Ovary (tissue), 9 donors: Measurements from ENCODE around the gene MAVS. TPM values are rescaled to one million over a fixed set of nuclear protein-coding genes. Genes with fewer than 3 reads are reported as not detected.
"Not testable (repeated sequence)": the region's sequence is repeated elsewhere in the genome, so short reads cannot be mapped to it uniquely, and the experiment has no call there.

Experiments used
- DNase-seq, 5 donors: peaks; one replicate each; pipeline ENCODE4 v3.0.0-alpha.2; 2019 to 2020
- H3K27ac ChIP-seq, 2 donors: fragments of 200-600 bp; one replicate each; pipeline versions ENCODE4 v1.5.1 to v1.8.0; 2019 to 2022
- H3K27me3 ChIP-seq: fragments of 200-600 bp; one replicate; pipeline ENCODE4 v1.8.0; 2022
- H3K36me3 ChIP-seq: fragments of 200-600 bp; sonication (generic); one replicate; pipeline ENCODE4 v1.5.1; 2019
- H3K4me1 ChIP-seq: one replicate; pipeline ENCODE4 v1.8.1; 2013; ENCODE audit warnings: mild to moderate bottlenecking, moderate library complexity; ENCODE audit not compliant: insufficient read depth
- H3K4me3 ChIP-seq: fragments of 200-600 bp; sonication (generic); one replicate; pipeline ENCODE4 v1.5.1; 2017
- H3K9me3 ChIP-seq, 2 donors: fragments of 200-600 bp in 1 of 2; sonication (generic) in 1 of 2; one replicate each; pipeline versions ENCODE4 v1.5.1 to v1.8.1; 2013 to 2019; ENCODE audit warnings: mild to moderate bottlenecking in 1 of 2, moderate library complexity in 1 of 2
- EP300 ChIP-seq: sonication (generic); formaldehyde crosslinking; IDR thresholded peaks from one replicate; pipeline ENCODE4 v1.6.1; 2017; ENCODE audit warnings: antibody characterized with exemption
- POLR2A ChIP-seq: fragments of 450-650 bp; IDR thresholded peaks from one replicate; pipeline ENCODE4 v1.6.1; 2017; ENCODE audit warnings: antibody characterized with exemption, mild to moderate bottlenecking, moderate library complexity
- WGBS, 3 donors: extraction: QIAGEN DNeasy Blood & Tissue Kit in 1 of 3; methylation state at CpG; one replicate each; pipeline versions ENCODE4 v1.1.5 to v1.1.7; 2013 to 2017; 5-methylcytosine and 5-hydroxymethylcytosine counted together
- intact Hi-C, 4 donors: fragments of 100-400 bp; cut with DNase I; formaldehyde crosslinking; loops; one replicate each; pipeline versions ENCODE4 v1.11.0 to v1.15.1; 2022 to 2023
- polyA plus RNA-seq, 2 donors: library from polyadenylated mRNA; stranded (reverse); fragments of 200-250 nt in 1 of 2; fragments of 350-450 nt in 1 of 2; fragmentation: Illumina TruSeq in 1 of 2; extraction: RNeasy Lipid Tissue Mini Kit (QIAGEN cat#74804) in 1 of 2; gene quantifications; one replicate each; pipeline ENCODE4 v1.2.3, GENCODE V29; 2013 to 2014
- total RNA-seq, 7 donors: library from RNA; depleted of rRNA in 2 of 7; stranded (reverse); fragments of >200 nt in 2 of 7; fragmentation: NEBNext Ultra II Directional in 3 of 7; extraction: Animal tissue kit (Norgen Biotek cat#: 25700) in 3 of 7; gene quantifications; one replicate each; pipeline versions ENCODE4 v1.1.0 to v1.2.4, GENCODE V29; 2016 to 2023
- TF ChIP-seq, protein P1 (sequence below), 3 donors: fragments of 450-650 bp in 2 of 3; fragments of 200-600 bp in 1 of 3; IDR thresholded peaks; one replicate each; pipeline versions ENCODE4 v1.5.1 to v1.8.0; 2016 to 2022; ENCODE audit warnings: antibody characterized with exemption in 3 of 3, mild to moderate bottlenecking in 1 of 3
- donor health status: DM: no; HTN: no; CAD: no; lungs with moderate emphysema.
- donor health status: DM: no; HTN: no; CAD: no.
- donor health status: Bipolar disorder and iron deficiency.
- donor health status: DM: yes; HTN: yes; CAD: no.
- donor health status: DM: no; HTN: no; CAD: no.
- donor health status: DM: yes; HTN: yes; CAD: no.

MAVS gene
- total and polyA plus RNA-seq, 9 donors = 14.2 to 50.5 (median 34.5) TPM

DNA sequence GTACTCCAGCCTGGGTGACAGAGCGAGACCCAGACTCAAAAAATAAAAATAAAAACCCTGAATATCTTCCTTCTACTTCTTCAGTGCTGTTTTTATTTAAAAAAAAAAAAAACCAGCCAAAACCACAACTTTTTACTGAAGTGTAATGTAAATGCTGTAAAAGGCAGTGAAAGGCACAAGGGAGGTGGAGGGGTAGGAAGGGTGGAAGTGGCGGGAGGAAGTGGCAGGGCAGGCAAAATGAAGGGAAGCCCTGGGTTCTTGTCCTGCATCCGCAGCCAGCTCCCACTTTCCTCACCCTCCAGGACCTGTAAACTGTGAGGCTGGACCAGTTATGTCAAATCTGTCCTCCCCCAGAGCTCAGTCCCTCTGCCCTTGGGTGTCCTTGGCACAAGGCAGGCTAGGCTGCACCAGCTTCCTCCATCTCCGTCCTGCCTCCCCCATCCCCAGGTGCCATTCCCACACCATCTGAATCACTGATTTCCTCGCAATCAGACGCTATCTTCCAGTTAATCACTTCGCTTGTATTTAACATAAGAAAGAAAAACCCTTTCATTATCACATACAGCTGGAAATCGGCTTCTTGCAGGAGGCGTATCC lies 28.8 kb downstream of the MAVS start:
- H3K27ac ChIP-seq = no peak overlapping the region
- intact Hi-C loops = no loop called here
- H3K4me3 ChIP-seq = no peak overlapping the region
- TF ChIP-seq POLR2A = no peak
- TF ChIP-seq, protein P1, sequence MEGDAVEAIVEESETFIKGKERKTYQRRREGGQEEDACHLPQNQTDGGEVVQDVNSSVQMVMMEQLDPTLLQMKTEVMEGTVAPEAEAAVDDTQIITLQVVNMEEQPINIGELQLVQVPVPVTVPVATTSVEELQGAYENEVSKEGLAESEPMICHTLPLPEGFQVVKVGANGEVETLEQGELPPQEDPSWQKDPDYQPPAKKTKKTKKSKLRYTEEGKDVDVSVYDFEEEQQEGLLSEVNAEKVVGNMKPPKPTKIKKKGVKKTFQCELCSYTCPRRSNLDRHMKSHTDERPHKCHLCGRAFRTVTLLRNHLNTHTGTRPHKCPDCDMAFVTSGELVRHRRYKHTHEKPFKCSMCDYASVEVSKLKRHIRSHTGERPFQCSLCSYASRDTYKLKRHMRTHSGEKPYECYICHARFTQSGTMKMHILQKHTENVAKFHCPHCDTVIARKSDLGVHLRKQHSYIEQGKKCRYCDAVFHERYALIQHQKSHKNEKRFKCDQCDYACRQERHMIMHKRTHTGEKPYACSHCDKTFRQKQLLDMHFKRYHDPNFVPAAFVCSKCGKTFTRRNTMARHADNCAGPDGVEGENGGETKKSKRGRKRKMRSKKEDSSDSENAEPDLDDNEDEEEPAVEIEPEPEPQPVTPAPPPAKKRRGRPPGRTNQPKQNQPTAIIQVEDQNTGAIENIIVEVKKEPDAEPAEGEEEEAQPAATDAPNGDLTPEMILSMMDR (IDR thresholded peaks at IDR 0.05) = no peak
- no peak for TF ChIP-seq EP300
- no peaks in the 10 kb centered on the region for H3K36me3 ChIP-seq
- no peak for DNase-seq
- no peaks in the 10 kb centered on the region for H3K4me1 ChIP-seq
- WGBS, 3 donors = 45 to 48% (median 47%) methylated on average over 9 of the region's 9 CpGs
- no peaks in the 10 kb centered on the region for H3K9me3 ChIP-seq
- H3K27me3 ChIP-seq = no peaks in the 10 kb centered on the region

DNA sequence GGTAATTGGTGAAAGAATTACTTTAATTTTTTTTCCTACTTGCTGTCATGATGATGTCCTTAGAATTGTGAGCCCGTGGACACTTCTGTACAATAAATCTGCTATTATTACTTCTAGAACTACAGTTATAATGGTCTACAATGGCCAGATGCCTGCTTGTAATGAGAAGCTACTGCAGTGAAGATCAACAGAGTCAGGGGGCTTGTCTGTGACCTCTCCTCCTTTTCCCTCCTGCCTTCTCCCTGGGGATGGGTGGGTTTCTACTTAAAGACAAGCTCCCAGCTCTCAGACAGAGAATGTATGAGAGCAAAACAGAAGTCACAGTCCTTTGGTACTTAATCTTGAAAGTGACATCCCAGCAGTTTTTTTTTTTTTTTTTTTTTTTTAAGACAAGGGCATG lies 29.4 kb downstream of the MAVS start:
- intact Hi-C loops = no loop called here
- Histone ChIP-seq H3K27me3 (no peaks in the 10 kb centered on the region), H3K9me3 (no peaks in the 10 kb centered on the region), H3K4me3 (no peak overlapping the region), H3K27ac (no peak overlapping the region), H3K4me1 (no peaks in the 10 kb centered on the region), H3K36me3 (no peaks in the 10 kb centered on the region)
- no peak for DNase-seq
- TF ChIP-seq EP300 = no peak
- 19 to 26% (median 22%) methylated on average over 1 of the region's 1 CpG for WGBS, 3 donors

DNA sequence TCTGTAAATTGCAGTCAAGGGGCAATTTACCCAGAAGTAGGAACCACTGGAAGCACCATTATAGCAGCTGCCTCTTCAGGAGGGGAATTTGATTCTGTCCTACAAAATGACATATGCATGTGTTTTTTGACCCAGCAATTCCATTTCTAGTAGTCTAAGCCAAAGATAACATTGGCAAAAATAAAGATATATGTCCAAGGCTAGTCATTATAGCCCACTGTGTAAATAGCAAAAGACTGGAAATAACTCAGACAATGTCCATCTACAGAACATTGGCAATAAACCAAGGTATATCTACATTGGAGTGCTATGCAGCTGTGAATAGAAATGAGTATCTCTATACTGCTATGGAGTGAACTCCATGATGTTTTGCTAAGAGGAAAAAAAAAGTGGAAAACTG lies 30.0 kb downstream of the MAVS start:
- Histone ChIP-seq H3K27me3 (no peaks in the 10 kb centered on the region), H3K4me3 (no peak overlapping the region), H3K9me3 (no peaks in the 10 kb centered on the region), H3K36me3 (no peaks in the 10 kb centered on the region), H3K27ac (no peak overlapping the region), H3K4me1 (no peaks in the 10 kb centered on the region)
- intact Hi-C loops = no loop called here
- TF ChIP-seq EP300 (no peak), POLR2A (no peak)
- TF ChIP-seq, protein P1 (IDR thresholded peaks at IDR 0.05) = no peak
- no peak for DNase-seq

DNA sequence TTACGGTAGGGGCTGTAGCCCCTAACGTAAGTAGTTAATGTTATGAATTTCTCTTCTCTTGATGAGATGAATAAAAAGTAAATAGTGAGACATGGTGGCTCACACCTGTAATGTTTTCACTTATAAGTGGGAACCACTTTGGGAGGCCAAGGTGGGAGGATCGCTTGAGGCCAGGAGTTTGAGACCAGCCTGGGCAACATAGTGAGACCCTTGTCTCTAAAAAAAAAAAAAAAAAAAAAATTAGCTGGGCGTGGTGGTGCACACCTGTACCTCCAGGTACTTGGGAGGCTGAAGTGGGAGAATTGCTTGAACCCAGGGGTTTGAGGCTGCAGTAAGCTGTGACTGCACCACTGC lies 32.3 kb downstream of the MAVS start:
- 90 to 96% (median 94%) methylated on average over 4 of the region's 4 CpGs for WGBS, 3 donors
- intact Hi-C loops, H3K27me3 ChIP-seq: not testable (repeated sequence)

DNA sequence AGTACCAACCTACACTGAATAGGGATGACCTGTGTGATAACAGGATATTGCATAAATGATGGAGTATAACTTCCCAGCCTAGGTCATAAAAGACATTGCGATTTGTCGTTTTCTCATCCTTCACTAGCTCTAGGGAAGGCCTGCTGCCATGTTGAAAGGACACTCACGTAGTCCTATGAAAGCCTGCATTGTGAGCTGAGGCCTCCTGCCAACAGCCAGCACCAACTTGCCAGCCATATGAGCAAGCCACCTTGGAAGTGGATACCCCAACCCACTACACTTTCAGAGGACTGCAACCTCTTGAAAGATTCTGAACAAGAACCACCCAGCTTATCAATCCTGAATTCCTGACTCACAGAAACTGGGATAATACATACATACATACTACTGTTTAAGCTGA lies 39.1 kb downstream of the MAVS start:
- no peaks in the 10 kb centered on the region for H3K36me3 ChIP-seq
- no peak overlapping the region for H3K4me3 ChIP-seq
- intact Hi-C loops = loop anchor here in 2 of 4 donors (10.0 kb wide), 2 partner anchors 179 to 199 kb away; no protein-coding TSS in a partner anchor
- H3K9me3 ChIP-seq = no peaks in the 10 kb centered on the region
- H3K27me3 ChIP-seq = no peaks in the 10 kb centered on the region
- WGBS, 3 donors = 93 to 100% (median 95%) methylated on average over 3 of the region's 3 CpGs
- peaks cover 2% of the 10 kb centered on the region for H3K4me1 ChIP-seq
- peak in 1 of 5 donors; percentile 15 for DNase-seq
- H3K27ac ChIP-seq = no peak overlapping the region
- TF ChIP-seq EP300 (no peak), POLR2A (no peak)
- TF ChIP-seq, protein P1 (IDR thresholded peaks at IDR 0.05) = no peak

More for the DNA sequence above, 32.3 kb downstream of the MAVS start:
- H3K4me1 ChIP-seq, H3K36me3 ChIP-seq, H3K4me3 ChIP-seq, H3K27ac ChIP-seq, DNase-seq, H3K9me3 ChIP-seq: not testable (repeated sequence)
